Suprapubic skin (tissue), 4 donors: ENCODE data around the gene ARHGAP31. TPM values are rescaled to one million over a fixed set of nuclear protein-coding genes. Genes with fewer than 3 reads are reported as not detected.
"Not testable (repeated sequence)": the region's sequence is repeated elsewhere in the genome, so short reads cannot be mapped to it uniquely, and the experiment has no call there.

ENCODE experiments used
- DNase-seq, 2 donors: peaks; one replicate each; pipeline ENCODE4 v3.0.0-alpha.2; 2019; ENCODE audit warnings: low spot score in 2 of 2
- H3K27ac ChIP-seq: fragments of 200-600 bp; sonication (generic); one replicate; pipeline ENCODE4 v1.5.1; 2019
- H3K27me3 ChIP-seq: fragments of 200-600 bp; sonication (generic); one replicate; pipeline ENCODE4 v1.5.1; 2019
- H3K36me3 ChIP-seq: fragments of 200-600 bp; sonication (generic); one replicate; pipeline ENCODE4 v1.5.1; 2019
- H3K4me1 ChIP-seq: fragments of 200-600 bp; sonication (generic); one replicate; pipeline ENCODE4 v1.5.1; 2019
- H3K4me3 ChIP-seq: fragments of 200-600 bp; sonication (generic); one replicate; pipeline ENCODE4 v1.5.1; 2019; ENCODE audit warnings: mild to moderate bottlenecking
- H3K9me3 ChIP-seq: fragments of 200-600 bp; sonication (generic); one replicate; pipeline ENCODE4 v1.5.1; 2019
- CTCF ChIP-seq, 2 donors: fragments of 200-600 bp in 1 of 2; fragments of 450-650 bp in 1 of 2; sonication (generic) in 1 of 2; IDR thresholded peaks; one replicate each; pipeline ENCODE4 v1.5.1; 2016 to 2019; ENCODE audit warnings: antibody characterized with exemption in 2 of 2, mild to moderate bottlenecking in 1 of 2, moderate library complexity in 1 of 2
- EP300 ChIP-seq: sonication (generic); formaldehyde crosslinking; IDR thresholded peaks from one replicate; pipeline ENCODE4 v1.6.1; 2017; ENCODE audit warnings: antibody characterized with exemption
- POLR2A ChIP-seq, 2 donors: fragments of 450-650 bp; IDR thresholded peaks; one replicate each; pipeline ENCODE4 v1.6.1; 2017; ENCODE audit warnings: antibody characterized with exemption in 2 of 2, mild to moderate bottlenecking in 2 of 2, moderate library complexity in 2 of 2
- POLR2AphosphoS5 ChIP-seq, 3 donors: sonication (generic); formaldehyde crosslinking; IDR thresholded peaks; one replicate each; pipeline ENCODE4 v1.6.1; 2017; ENCODE audit warnings: antibody characterized with exemption in 3 of 3
- WGBS: methylation state at CpG from one replicate; pipeline ENCODE4 v1.1.5; 2018; 5-methylcytosine and 5-hydroxymethylcytosine counted together
- total RNA-seq, 4 donors: library from RNA; depleted of rRNA; stranded (reverse); fragments of >200 nt; gene quantifications; one replicate each; pipeline ENCODE4 v1.1.0, GENCODE V29; 2016

The ARHGAP31 gene
- total RNA-seq, 4 donors from 2014 or later = 15.8 to 26.6 (median 21.7) TPM

DNA sequence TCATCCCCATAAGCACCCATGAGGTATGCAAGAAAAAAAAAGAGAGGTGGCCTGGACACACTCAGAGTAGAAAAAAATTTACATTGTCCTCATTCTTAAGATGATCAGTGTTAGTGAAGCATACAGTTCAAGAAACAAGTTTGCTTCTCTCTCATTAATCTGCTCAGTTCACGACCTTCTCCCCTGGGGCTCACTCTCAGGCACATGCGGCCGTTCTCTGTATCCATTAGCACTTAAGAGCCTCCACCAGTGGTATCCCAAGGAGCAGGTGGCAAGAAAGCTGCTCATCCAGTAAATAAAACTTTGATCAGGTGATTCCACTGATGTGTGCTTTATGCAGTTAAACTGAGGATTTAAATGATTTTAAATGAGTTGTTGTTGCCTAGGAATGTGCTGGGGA is 57.4 kb downstream of the ARHGAP31 start:
- no peak overlapping the region for H3K27ac ChIP-seq
- H3K36me3 ChIP-seq = no peaks in the 10 kb centered on the region
- no peak for TF ChIP-seq POLR2AphosphoS5 (IDR thresholded peaks at IDR 0.05)
- TF ChIP-seq EP300 = no peak
- TF ChIP-seq POLR2A (IDR thresholded peaks at IDR 0.05) = no peak
- TF ChIP-seq CTCF (IDR thresholded peaks at IDR 0.05) = no peak
- WGBS = 76% methylated on average over 3 of the region's 3 CpGs
- H3K9me3 ChIP-seq = no peaks in the 10 kb centered on the region
- H3K27me3 ChIP-seq = no peaks in the 10 kb centered on the region
- H3K4me1 ChIP-seq = peaks cover 14% of the 10 kb centered on the region
- DNase-seq = no peak
- H3K4me3 ChIP-seq = no peak overlapping the region

- 76% methylated on average over 4 of the region's 4 CpGs for WGBS
- Histone ChIP-seq H3K27me3 (no peaks in the 10 kb centered on the region), H3K4me1 (peaks cover 14% of the 10 kb centered on the region), H3K4me3 (no peak overlapping the region), H3K9me3 (no peaks in the 10 kb centered on the region), H3K36me3 (no peaks in the 10 kb centered on the region), H3K27ac (no peak overlapping the region)
- TF ChIP-seq POLR2A (IDR thresholded peaks at IDR 0.05) (no peak), CTCF (IDR thresholded peaks at IDR 0.05) (no peak), POLR2AphosphoS5 (IDR thresholded peaks at IDR 0.05) (no peak), EP300 (no peak)
- no peak for DNase-seq
Observed at GRCh38 chr3:119352034-119352609, 57.9 kb downstream of the ARHGAP31 start.

DNA sequence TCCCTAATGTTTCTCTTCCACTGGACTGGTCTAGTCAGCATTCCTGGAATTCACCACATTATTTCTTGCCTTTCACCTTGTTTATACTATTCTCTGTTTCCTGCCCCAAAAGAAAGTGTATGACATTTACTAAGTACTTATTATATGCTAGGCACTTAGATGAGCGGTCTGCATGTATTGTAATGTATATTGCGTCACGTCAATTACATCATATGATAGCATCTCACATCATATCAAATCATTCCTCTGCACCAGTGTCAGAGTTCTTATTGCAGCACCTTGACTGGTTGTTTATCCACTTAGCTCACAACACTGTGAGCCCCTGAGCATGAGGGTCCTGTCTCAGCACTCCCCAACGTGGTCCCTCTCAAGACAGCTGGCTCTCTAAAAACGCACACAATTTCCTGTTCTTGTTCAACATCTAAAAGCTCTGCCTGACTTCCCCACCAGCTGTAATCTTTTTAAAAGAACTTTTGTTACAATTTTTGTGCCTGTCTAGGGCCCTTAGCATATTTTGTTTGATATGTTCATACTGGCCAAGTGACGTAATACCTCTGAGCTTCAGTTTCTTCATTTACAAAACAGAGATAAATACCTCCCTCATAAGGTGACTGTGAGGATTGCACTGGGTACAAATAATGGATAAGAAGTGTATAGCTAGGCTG is 58.8 kb downstream of the ARHGAP31 start:
- TF ChIP-seq CTCF (IDR thresholded peaks at IDR 0.05) (no peak), POLR2AphosphoS5 (IDR thresholded peaks at IDR 0.05) (no peak), EP300 (no peak), POLR2A (IDR thresholded peaks at IDR 0.05) (no peak)
- 68% methylated on average over 6 of the region's 6 CpGs for WGBS
- Histone ChIP-seq H3K4me3 (no peak overlapping the region), H3K4me1 (peaks cover 14% of the 10 kb centered on the region), H3K36me3 (no peaks in the 10 kb centered on the region), H3K9me3 (no peaks in the 10 kb centered on the region), H3K27ac (no peak overlapping the region), H3K27me3 (no peaks in the 10 kb centered on the region)
- DNase-seq = no peak

DNA sequence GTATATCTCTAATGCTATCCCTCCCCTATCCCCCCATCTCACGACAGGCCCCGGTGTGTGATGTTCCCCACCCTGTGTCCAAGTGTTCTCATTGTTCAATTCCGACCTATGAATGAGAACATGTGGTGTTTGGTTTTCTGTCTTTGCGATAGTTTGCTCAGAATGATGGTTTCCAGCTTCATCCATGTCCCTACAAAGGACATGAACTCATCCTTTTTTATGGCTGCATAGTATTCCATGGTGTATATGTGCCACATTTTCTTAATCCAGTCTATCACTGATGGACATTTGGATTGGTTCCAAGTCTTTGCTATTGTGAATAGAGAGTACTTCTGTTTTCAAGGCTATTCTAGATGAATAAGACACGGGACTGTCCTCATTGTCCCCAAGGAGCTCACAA is 61.4 kb downstream of the ARHGAP31 start:
- not testable (repeated sequence) for H3K9me3 ChIP-seq, H3K27me3 ChIP-seq, H3K27ac ChIP-seq, H3K4me3 ChIP-seq, DNase-seq, H3K36me3 ChIP-seq
- WGBS = 97% methylated on average over 5 of the region's 5 CpGs
- H3K4me1 ChIP-seq = peaks cover 16% of the 10 kb centered on the region

DNA sequence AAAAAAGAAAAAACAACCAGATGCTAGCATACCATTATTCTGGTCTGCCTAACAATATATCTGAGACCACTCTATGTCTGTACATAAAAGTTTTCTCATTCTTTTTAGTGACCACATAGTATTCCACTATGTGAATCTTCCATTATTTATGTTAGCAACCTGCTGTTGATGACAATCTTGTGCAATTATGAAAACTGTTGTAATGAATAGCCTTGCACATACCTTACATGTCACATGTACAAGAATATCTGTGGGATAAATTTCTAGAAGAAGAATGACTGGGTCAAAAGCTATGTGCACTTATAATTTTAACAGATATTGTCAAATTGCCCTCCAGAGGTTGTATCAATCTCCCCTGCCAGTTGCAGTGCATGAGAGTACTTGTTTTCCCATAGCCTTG is 62.5 kb downstream of the ARHGAP31 start:
- Histone ChIP-seq H3K27ac (no peak overlapping the region), H3K4me3 (no peak overlapping the region), H3K36me3 (no peaks in the 10 kb centered on the region), H3K27me3 (no peaks in the 10 kb centered on the region), H3K9me3 (no peaks in the 10 kb centered on the region), H3K4me1 (peaks cover 14% of the 10 kb centered on the region)
- TF ChIP-seq EP300 = no peak
- no peak for TF ChIP-seq CTCF (IDR thresholded peaks at IDR 0.05)
- no peak for TF ChIP-seq POLR2AphosphoS5 (IDR thresholded peaks at IDR 0.05)
- no peak for TF ChIP-seq POLR2A (IDR thresholded peaks at IDR 0.05)
- DNase-seq = no peak
